ENCODE data around the gene SPATA9.

The SPATA9 gene

GRCh38 chr5:95621839-95622629 lies 60.8 kb downstream of the SPATA9 start:
- in situ Hi-C loops (cut with HindIII; ENCODE audit: low sequenced_read_pairs), result no loop called here

- in situ Hi-C loops (cut with HindIII; ENCODE audit: low sequenced_read_pairs), result no loop called here
These were observed 61.6 kb downstream of the SPATA9 start for GRCh38 chr5:95620870-95621838.

- in situ Hi-C loops (cut with HindIII; ENCODE audit: low sequenced_read_pairs), result no loop called here
These were observed 62.5 kb downstream of the SPATA9 start, which contains the start of gene GPR150 for GRCh38 chr5:95620030-95620869. Gene GPR150 (plus strand): TSS chr5:95620087. CDS start chr5:95620276, 189 bp downstream.

- in situ Hi-C loops (cut with HindIII; ENCODE audit: low sequenced_read_pairs), result no loop called here
These were observed 63.2 kb downstream of the SPATA9 start for GRCh38 chr5:95619514-95620029.

DNA sequence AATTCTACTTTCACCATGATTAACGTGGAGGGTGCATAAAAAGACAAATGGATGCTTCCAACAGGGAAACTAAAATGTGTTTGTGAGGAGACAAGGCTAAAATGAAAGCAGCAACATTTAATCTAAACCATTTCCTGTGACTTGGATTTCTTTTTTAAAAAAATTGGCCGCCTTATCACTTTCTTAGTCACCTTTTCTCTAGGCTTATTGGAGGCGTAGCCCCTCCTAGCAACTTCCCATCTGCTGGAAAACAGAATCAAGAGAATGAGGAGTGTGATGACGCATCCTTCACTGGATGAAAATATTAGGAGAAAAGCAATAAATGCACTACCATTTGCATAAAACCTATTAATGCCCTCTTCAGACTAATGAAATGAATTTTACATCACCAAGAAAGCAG lies 63.7 kb downstream of the SPATA9 start:
- in situ Hi-C loops (cut with HindIII; ENCODE audit: low sequenced_read_pairs), result no loop called here

GRCh38 chr5:95617057-95617456 lies 65.7 kb downstream of the SPATA9 start:
- in situ Hi-C loops (cut with HindIII; ENCODE audit: low sequenced_read_pairs), result no loop called here

DNA sequence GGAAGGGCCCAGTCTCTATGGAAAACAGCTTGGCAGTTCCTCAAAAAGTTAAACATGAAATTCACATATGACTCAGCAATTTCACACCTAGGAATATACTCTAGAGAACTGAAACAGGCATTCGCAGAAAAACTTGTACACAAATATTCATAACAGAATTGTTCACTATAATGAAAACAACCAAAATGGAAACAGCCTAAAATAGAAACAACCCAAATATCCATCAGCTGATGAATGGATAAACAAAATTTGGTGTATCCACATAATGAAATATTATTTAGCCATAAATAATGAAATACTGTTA lies 67.7 kb downstream of the SPATA9 start:
- in situ Hi-C loops (cut with HindIII; ENCODE audit: low sequenced_read_pairs), result no loop called here

GRCh38 chr5:95613514-95613913 lies 69.3 kb downstream of the SPATA9 start:
- in situ Hi-C loops (cut with HindIII; ENCODE audit: low sequenced_read_pairs), result no loop called here

- in situ Hi-C loops (cut with HindIII; ENCODE audit: low sequenced_read_pairs), result no loop called here
These were observed 71.4 kb downstream of the SPATA9 start for GRCh38 chr5:95611396-95611795.

DNA sequence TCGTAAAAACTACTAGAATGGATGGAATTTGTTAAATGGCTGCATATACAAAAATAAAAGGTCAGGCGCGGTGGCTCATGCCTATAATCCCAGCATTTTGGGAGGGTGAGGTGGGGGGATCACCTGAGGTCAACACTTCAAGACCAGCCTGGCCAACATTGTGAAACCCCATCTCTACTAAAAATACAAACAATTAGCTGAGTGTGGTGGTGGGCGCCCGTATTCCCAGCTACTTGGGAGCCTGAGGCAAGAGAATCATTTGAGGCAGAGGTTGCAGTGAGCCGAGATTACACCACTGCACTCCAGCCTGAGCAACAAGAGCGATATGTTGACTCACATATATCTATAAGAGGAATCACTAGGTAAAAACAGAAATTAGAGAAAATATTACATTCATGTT lies 72.2 kb downstream of the SPATA9 start:
- in situ Hi-C loops (cut with HindIII; ENCODE audit: low sequenced_read_pairs), result no loop called here

GRCh38 chr5:95609711-95610110 lies 73.1 kb downstream of the SPATA9 start:
- in situ Hi-C loops (cut with HindIII; ENCODE audit: low sequenced_read_pairs), result no loop called here
